Mesenchymal stem cell (in vitro differentiated cells and primary cell): ENCODE measurements around the gene GJD3. TPM values are rescaled to one million over a fixed set of nuclear protein-coding genes. Genes with fewer than 3 reads are reported as not detected.

Experiments used
- DNase-seq: peaks from one replicate; pipeline ENCODE4 v3.0.0-alpha.2; 2013
- H2AFZ ChIP-seq: one replicate; pipeline ENCODE4 v1.6.1; 2013; ENCODE audit warnings: low read depth, mild to moderate bottlenecking, control low read depth, inconsistent platforms, low read length, moderate library complexity
- H2AK5ac ChIP-seq: 2 replicates; pipeline ENCODE4 v1.6.1; 2013; ENCODE audit warnings: low read length, moderate library complexity, mild to moderate bottlenecking, inconsistent platforms; ENCODE audit not compliant: severe bottlenecking
- H2BK120ac ChIP-seq: one replicate; pipeline ENCODE4 v1.6.1; 2013; ENCODE audit warnings: low read depth, mild to moderate bottlenecking, inconsistent platforms, low read length, moderate library complexity
- H2BK12ac ChIP-seq, 2 experiments: one replicate each; pipeline ENCODE4 v1.6.1; 2013; ENCODE audit warnings: inconsistent platforms in 2 of 2, low read length in 2 of 2, mild to moderate bottlenecking in 2 of 2, moderate library complexity in 2 of 2, control low read depth in 1 of 2
- H2BK15ac ChIP-seq: one replicate; pipeline ENCODE4 v1.6.1; 2013; ENCODE audit warnings: mild to moderate bottlenecking, low read depth, inconsistent platforms; ENCODE audit not compliant: poor library complexity, severe bottlenecking
- H2BK5ac ChIP-seq: 2 replicates; pipeline ENCODE4 v1.6.1; 2013; ENCODE audit warnings: low read depth, mild to moderate bottlenecking, low read length, control low read depth, inconsistent platforms; ENCODE audit not compliant: poor library complexity, severe bottlenecking
- H3K14ac ChIP-seq, 2 experiments: one replicate each; pipeline ENCODE4 v1.6.1; 2013; ENCODE audit warnings: inconsistent platforms in 2 of 2, low read length in 2 of 2, control low read depth in 1 of 2, mild to moderate bottlenecking in 1 of 2, moderate library complexity in 1 of 2
- H3K18ac ChIP-seq, 2 experiments: one replicate each; pipeline ENCODE4 v1.6.1; 2013; ENCODE audit warnings: inconsistent platforms in 2 of 2, low read length in 2 of 2, control low read depth in 1 of 2, low read depth in 1 of 2, mild to moderate bottlenecking in 1 of 2
- H3K23ac ChIP-seq, 2 experiments: one replicate each; pipeline ENCODE4 v1.6.1; 2013; ENCODE audit warnings: inconsistent platforms in 2 of 2, low read length in 2 of 2, mild to moderate bottlenecking in 2 of 2, moderate library complexity in 2 of 2, control low read depth in 1 of 2
- H3K27ac ChIP-seq: 2 replicates; pipeline ENCODE4 v1.5.1; 2013; ENCODE audit warnings: mild to moderate bottlenecking, moderate library complexity, low read length, control low read depth, inconsistent platforms; ENCODE audit not compliant: poor library complexity, severe bottlenecking
- H3K27me3 ChIP-seq, 2 experiments: 2 replicates each; pipeline versions ENCODE4 v1.6.1 to v1.7.0; 2013; ENCODE audit warnings: low read length in 2 of 2, mild to moderate bottlenecking in 2 of 2, moderate library complexity in 2 of 2, control low read depth in 1 of 2, inconsistent platforms in 1 of 2; ENCODE audit not compliant: control insufficient read depth in 1 of 2, insufficient read depth in 1 of 2
- H3K36me3 ChIP-seq, 2 experiments: 2 replicates each; pipeline versions ENCODE4 v1.6.1 to v1.7.0; 2013; ENCODE audit warnings: low read length in 2 of 2, control low read depth in 1 of 2, inconsistent platforms in 1 of 2, low read depth in 1 of 2, mild to moderate bottlenecking in 1 of 2; ENCODE audit not compliant: insufficient read depth in 2 of 2, control insufficient read depth in 1 of 2
- H3K4ac ChIP-seq, 2 experiments: one replicate each; pipeline ENCODE4 v1.6.1; 2013; ENCODE audit warnings: inconsistent platforms in 2 of 2, low read length in 2 of 2, mild to moderate bottlenecking in 2 of 2, moderate library complexity in 2 of 2, control low read depth in 1 of 2, low read depth in 1 of 2
- H3K4me1 ChIP-seq: 2 replicates; pipeline ENCODE4 v1.6.1; 2013; ENCODE audit warnings: low read depth, low read length, control low read depth; ENCODE audit not compliant: control insufficient read depth, insufficient read depth
- H3K4me2 ChIP-seq: 2 replicates; pipeline ENCODE4 v1.6.1; 2013; ENCODE audit warnings: low read length, mild to moderate bottlenecking, inconsistent platforms; ENCODE audit not compliant: poor library complexity, severe bottlenecking
- H3K4me3 ChIP-seq, 2 experiments: 2 replicates each; pipeline versions ENCODE4 v1.5.1 to v1.7.0; 2013; ENCODE audit warnings: low read length in 2 of 2, mild to moderate bottlenecking in 2 of 2, control low read depth in 1 of 2, low read depth in 1 of 2; ENCODE audit not compliant: insufficient read depth in 1 of 2
- H3K79me1 ChIP-seq: replicated peaks from 2 replicates; pipeline ENCODE4 v1.6.1; 2013; ENCODE audit warnings: mild to moderate bottlenecking, control low read depth, low read length, inconsistent platforms; ENCODE audit not compliant: poor library complexity, severe bottlenecking
- H3K9ac ChIP-seq: 2 replicates; pipeline ENCODE4 v1.7.0; 2013; ENCODE audit warnings: mild to moderate bottlenecking, low read length, moderate library complexity
- H3K9me3 ChIP-seq: 2 replicates; pipeline ENCODE4 v1.7.0; 2013; ENCODE audit warnings: mild to moderate bottlenecking, low read length; ENCODE audit not compliant: control insufficient read depth
- H4K8ac ChIP-seq: one replicate; pipeline ENCODE4 v1.6.1; 2013; ENCODE audit warnings: inconsistent platforms, mild to moderate bottlenecking, low read length, moderate library complexity
- H4K91ac ChIP-seq: one replicate; pipeline ENCODE4 v1.6.1; 2013; ENCODE audit warnings: mild to moderate bottlenecking, low read length, inconsistent platforms
- WGBS: methylation state at CpG from one replicate; pipeline ENCODE4 v1.1.7; 2013; ENCODE audit warnings: mixed read lengths; 5-methylcytosine and 5-hydroxymethylcytosine counted together
- small RNA-seq: library from polyadenylated mRNA; stranded (forward); fragments of <200 nt; extraction: miRNeasy Mini kit (QIAGEN cat#:217004); gene quantifications from one replicate; pipeline ENCODE3, GENCODE V24; 2013; ENCODE audit warnings: low read depth

The GJD3 gene

GRCh38 chr17:40313668-40314583 lies 50.6 kb downstream of the GJD3 start:
- H3K4me3 ChIP-seq: no peak overlapping the region
- no peaks in the 10 kb centered on the region for H3K27me3 ChIP-seq
- peak overlapping the region; percentile 86 to 92 for H2BK12ac ChIP-seq
- H2BK120ac ChIP-seq: peak overlapping the region; percentile 36
- no peaks in the 10 kb centered on the region for H3K9me3 ChIP-seq
- H3K27ac ChIP-seq: peak overlapping the region; percentile 88
- 96% methylated on average over 3 of the region's 7 CpGs for WGBS
- H3K4me2 ChIP-seq: peak overlapping the region; percentile 12
- no peak overlapping the region for H3K23ac ChIP-seq
- no peaks in the 10 kb centered on the region for H3K36me3 ChIP-seq
- H3K9ac ChIP-seq: no peak overlapping the region
- peak overlapping the region; percentile 83 for H2BK15ac ChIP-seq
- H3K4me1 ChIP-seq: peaks cover 81% of the 10 kb centered on the region
- peak overlapping the region in 1 of 2 experiments; percentile 79 for H3K18ac ChIP-seq
- H3K4ac ChIP-seq: peak overlapping the region in 1 of 2 experiments; percentile 19
- H4K91ac ChIP-seq: no peak overlapping the region
- H4K8ac ChIP-seq: no peak overlapping the region
- peak overlapping the region; percentile 49 for H2AK5ac ChIP-seq
- peaks cover 5% of the 10 kb centered on the region for H3K79me1 ChIP-seq
- no peak overlapping the region for H2AFZ ChIP-seq
- H3K14ac ChIP-seq: no peak overlapping the region
- no peak for DNase-seq
- H2BK5ac ChIP-seq: peak overlapping the region; percentile 19

Small RNA genes within 50 kb of the gene (small RNA-seq; reads per million reads assigned to genes)
- gene RF00019 (not detected), gene RNA5SP441 (not detected)
